ENCODE measurements around the gene SLITRK1. TPM values are rescaled to one million over a fixed set of nuclear protein-coding genes. Genes with fewer than 3 reads are reported as not detected.

Gene SLITRK1
- total RNA-seq, 2 donors from 2014 or later: not detected

DNA sequence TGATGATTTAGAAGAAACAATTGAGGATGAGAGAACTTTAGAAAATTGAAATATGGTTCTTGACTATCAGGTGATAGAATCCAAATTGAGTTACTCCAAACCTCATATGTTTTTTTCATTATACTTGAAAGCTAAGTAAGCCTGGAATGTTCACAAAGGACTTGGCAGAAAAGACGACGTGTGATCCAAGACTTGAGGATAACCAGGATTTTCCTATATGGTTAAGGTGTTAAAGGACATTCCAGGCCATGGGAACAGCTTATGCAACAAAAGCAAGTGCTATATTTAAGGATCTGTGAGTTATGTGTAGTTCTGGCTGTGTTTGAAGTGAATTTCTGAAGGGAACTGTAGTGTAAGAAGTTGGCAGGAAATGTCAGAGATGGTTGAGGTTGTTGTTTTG lies 52.5 kb downstream of the SLITRK1 start:
- Mint-ChIP-seq H3K36me3 (ENCODE audit: low read depth) (peaks cover 3% of the 10 kb centered on the region), H3K4me1 (no peaks in the 10 kb centered on the region), H3K4me3 (no peak overlapping the region), H3K27me3 (no peaks in the 10 kb centered on the region), H3K27ac (no peak overlapping the region)
- ATAC-seq (no peak), DNase-seq (no peak)
- H3K9me3 ChIP-seq (ENCODE audit: control insufficient read depth, low read length, poor library complexity, severe bottlenecking): no peaks in the 10 kb centered on the region

GRCh38 chr13:83827338-83827737 lies 54.9 kb downstream of the SLITRK1 start:
- no peaks in the 10 kb centered on the region for H3K27me3 Mint-ChIP-seq
- DNase-seq: no peak
- peaks cover 3% of the 10 kb centered on the region for H3K36me3 Mint-ChIP-seq (ENCODE audit: low read depth)
- no peaks in the 10 kb centered on the region for H3K4me1 Mint-ChIP-seq
- no peak overlapping the region for H3K4me3 Mint-ChIP-seq
- ATAC-seq: no peak
- no peaks in the 10 kb centered on the region for H3K9me3 ChIP-seq (ENCODE audit: control insufficient read depth, low read length, poor library complexity, severe bottlenecking)
- no peak overlapping the region for H3K27ac Mint-ChIP-seq
